ENCODE results near the gene RPS6KL1.

RPS6KL1 gene

GRCh38 chr14:74905595-74906142 lies 17.4 kb downstream of the RPS6KL1 start (continued):
- TF ChIP-seq SALL2 (tag by site-specific recombination; IDR thresholded peaks at IDR 0.05; ENCODE audit: borderline replicate concordance), result no peak
- TF ChIP-seq ZNF660 (tag by site-specific recombination; IDR thresholded peaks at IDR 0.05), result 0 out of 2 replicates have a peak, but pooled peaks have one; percentile 47
- no peak for TF ChIP-seq PRDM1 (tag by site-specific recombination; IDR thresholded peaks at IDR 0.05)
- peak; percentile 99 for TF ChIP-seq ZNF2 (tag by site-specific recombination; IDR thresholded peaks at IDR 0.05)
- TF ChIP-seq ZNF391 (tag by site-specific recombination; IDR thresholded peaks at IDR 0.05; ENCODE audit: borderline replicate concordance, low read depth), result no peak
- TF ChIP-seq, protein P1, sequence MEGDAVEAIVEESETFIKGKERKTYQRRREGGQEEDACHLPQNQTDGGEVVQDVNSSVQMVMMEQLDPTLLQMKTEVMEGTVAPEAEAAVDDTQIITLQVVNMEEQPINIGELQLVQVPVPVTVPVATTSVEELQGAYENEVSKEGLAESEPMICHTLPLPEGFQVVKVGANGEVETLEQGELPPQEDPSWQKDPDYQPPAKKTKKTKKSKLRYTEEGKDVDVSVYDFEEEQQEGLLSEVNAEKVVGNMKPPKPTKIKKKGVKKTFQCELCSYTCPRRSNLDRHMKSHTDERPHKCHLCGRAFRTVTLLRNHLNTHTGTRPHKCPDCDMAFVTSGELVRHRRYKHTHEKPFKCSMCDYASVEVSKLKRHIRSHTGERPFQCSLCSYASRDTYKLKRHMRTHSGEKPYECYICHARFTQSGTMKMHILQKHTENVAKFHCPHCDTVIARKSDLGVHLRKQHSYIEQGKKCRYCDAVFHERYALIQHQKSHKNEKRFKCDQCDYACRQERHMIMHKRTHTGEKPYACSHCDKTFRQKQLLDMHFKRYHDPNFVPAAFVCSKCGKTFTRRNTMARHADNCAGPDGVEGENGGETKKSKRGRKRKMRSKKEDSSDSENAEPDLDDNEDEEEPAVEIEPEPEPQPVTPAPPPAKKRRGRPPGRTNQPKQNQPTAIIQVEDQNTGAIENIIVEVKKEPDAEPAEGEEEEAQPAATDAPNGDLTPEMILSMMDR (tag by site-specific recombination; IDR thresholded peaks at IDR 0.05), result peak; percentile 66
- no peak for TF ChIP-seq ZNF776 (tag by site-specific recombination; IDR thresholded peaks at IDR 0.05; ENCODE audit: borderline replicate concordance)

DNA sequence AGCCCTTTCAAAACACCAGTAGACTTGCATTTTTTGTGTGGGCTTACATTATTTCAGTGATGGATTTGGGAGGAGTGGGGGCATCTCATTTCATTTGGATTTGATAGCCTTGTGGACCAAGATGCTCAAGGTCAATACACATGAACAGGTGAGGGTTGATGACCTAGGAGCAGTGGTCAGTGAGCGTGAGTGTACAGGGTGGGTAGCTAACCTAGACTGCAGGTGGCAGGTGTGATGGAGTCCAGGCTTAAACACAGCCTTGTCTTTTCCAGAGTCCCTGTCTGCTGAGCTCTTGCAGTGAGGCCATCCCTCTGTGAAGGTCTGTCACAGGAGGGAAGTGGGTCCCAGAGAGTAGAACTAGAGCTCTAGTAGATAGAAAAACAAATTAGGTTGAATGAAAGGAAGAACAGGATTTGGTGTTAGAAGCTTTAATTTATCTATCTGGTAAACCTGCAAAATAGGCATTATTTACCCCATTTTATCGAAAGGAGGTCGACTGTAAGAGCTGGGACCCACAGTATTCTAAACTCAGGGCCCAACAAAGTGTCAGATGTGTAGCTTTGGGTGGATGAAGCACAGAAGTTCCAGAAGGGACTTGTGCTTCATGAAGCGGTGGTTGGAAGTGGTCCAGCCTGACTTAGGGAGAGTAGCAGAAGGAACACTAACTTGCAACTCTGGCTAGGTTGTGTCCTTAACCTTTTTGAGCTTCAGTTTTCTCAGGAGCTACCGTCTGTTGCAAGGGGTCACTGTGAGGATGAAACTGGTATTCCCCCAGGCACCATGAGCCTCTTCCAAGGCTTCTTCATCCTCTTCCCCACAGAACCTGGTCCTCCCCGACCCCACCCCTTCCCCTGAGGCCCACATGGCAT lies 18.2 kb downstream of the RPS6KL1 start:
- ChIA-PET POLR2A (interaction anchor here (1.3 kb wide), 1 partner anchor 44 kb away, joined by 5 read pairs; no protein-coding TSS in a partner anchor), CTCF (interaction anchor here (0.6 to 6.3 kb wide), 26 partner anchors 8 to 367 kb away, joined by 3 to 195 read pairs (median 5); partner anchors contain the start of gene RPS6KL1)
- Histone ChIP-seq H3K36me3 (ENCODE audit: control insufficient read depth in 2 of 2, insufficient read depth in 1 of 2, low read length in 2 of 2) (peaks cover 26 to 66% of the 10 kb centered on the region in 2 experiments), H3K4me1 (ENCODE audit: control insufficient read depth, insufficient read depth, low read length) (no peaks in the 10 kb centered on the region), H3K4me3 (ENCODE audit: low read depth, low read length) (no peak overlapping the region), H3K27ac (ENCODE audit: extremely low read depth, low read depth, low read length) (peak overlapping the region; percentile 24; the same call in 1 of the 2 replicates), H3K9me3 (ENCODE audit: control insufficient read depth, insufficient read depth, low read depth, low read length) (no peaks in the 10 kb centered on the region)
- TF ChIP-seq PRDM4 (tag by site-specific recombination; IDR thresholded peaks at IDR 0.05), result no peak
- TF ChIP-seq WT1 (tag by site-specific recombination; IDR thresholded peaks at IDR 0.05), result no peak
- TF ChIP-seq ZNF138 (tag by site-specific recombination; IDR thresholded peaks at IDR 0.05; ENCODE audit: borderline replicate concordance), result no peak
- no peak for TF ChIP-seq KLF8 (tag by site-specific recombination; IDR thresholded peaks at IDR 0.05)
- TF ChIP-seq ZNF341 (tag by site-specific recombination; IDR thresholded peaks at IDR 0.05; ENCODE audit: low read depth), result no peak
- TF ChIP-seq ZNF624 (tag by site-specific recombination; IDR thresholded peaks at IDR 0.05), result no peak
- no peak for TF ChIP-seq GLI4 (tag by site-specific recombination; IDR thresholded peaks at IDR 0.05)
- no peak for TF ChIP-seq ZNF777 (tag by site-specific recombination; IDR thresholded peaks at IDR 0.05; ENCODE audit: borderline replicate concordance)
- TF ChIP-seq, protein P2, sequence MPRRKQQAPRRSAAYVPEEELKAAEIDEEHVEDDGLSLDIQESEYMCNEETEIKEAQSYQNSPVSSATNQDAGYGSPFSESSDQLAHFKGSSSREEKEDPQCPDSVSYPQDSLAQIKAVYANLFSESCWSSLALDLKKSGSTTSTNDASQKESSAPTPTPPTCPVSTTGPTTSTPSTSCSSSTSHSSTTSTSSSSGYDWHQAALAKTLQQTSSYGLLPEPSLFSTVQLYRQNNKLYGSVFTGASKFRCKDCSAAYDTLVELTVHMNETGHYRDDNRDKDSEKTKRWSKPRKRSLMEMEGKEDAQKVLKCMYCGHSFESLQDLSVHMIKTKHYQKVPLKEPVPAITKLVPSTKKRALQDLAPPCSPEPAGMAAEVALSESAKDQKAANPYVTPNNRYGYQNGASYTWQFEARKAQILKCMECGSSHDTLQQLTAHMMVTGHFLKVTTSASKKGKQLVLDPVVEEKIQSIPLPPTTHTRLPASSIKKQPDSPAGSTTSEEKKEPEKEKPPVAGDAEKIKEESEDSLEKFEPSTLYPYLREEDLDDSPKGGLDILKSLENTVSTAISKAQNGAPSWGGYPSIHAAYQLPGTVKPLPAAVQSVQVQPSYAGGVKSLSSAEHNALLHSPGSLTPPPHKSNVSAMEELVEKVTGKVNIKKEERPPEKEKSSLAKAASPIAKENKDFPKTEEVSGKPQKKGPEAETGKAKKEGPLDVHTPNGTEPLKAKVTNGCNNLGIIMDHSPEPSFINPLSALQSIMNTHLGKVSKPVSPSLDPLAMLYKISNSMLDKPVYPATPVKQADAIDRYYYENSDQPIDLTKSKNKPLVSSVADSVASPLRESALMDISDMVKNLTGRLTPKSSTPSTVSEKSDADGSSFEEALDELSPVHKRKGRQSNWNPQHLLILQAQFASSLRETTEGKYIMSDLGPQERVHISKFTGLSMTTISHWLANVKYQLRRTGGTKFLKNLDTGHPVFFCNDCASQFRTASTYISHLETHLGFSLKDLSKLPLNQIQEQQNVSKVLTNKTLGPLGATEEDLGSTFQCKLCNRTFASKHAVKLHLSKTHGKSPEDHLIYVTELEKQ (tag by site-specific recombination; IDR thresholded peaks at IDR 0.05; ENCODE audit: borderline replicate concordance), result no peak
